ENCODE results near the gene GPR37L1.
"Not testable (repeated sequence)": the region's sequence is repeated elsewhere in the genome, so short reads cannot be mapped to it uniquely, and the experiment has no call there.

Gene GPR37L1

DNA sequence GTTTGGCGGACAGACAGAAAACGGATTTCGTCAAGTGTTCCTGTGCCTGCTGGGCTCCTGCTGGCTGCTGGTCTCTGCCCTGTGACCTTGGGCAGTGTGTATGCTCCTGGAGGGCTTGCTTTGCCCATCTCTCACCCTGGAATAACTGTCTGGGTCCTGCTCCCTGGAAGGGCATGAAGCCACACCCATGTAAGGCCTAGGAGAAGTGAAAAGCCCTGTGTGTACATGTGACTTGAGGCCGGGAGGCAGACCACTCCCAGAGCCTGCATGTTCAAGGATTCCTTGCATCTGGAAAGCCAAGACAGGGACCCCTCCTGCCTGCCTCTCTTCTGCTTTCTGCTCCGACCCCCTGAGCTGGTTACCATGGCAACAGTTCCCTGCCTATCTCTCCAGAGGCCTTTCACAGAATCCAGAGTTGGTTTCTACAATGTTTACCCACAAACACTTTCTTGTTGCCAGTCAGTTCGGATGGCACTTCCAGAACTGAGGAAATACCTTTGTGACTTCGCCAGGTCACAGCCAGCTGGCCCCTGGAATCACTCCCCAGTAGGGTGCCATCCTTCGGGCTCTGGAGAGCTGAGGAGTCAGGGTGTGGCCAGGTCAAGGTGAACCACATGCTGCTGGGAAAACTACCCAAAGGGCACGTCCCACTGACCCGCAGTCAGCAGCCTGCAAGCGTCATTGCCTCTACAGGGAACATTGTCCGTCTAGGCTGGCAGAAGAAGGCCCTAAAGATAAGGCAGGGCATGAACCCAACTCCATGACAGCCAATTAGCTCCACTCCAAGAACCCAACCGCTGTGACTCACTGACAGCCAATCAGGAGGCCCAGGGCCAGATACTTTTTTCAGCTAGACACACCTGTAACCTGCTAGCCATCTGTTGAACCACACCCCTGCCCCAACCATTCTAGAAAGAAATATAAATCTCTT lies 14.7 kb upstream of the GPR37L1 start:
- TF ChIP-seq, protein P1, sequence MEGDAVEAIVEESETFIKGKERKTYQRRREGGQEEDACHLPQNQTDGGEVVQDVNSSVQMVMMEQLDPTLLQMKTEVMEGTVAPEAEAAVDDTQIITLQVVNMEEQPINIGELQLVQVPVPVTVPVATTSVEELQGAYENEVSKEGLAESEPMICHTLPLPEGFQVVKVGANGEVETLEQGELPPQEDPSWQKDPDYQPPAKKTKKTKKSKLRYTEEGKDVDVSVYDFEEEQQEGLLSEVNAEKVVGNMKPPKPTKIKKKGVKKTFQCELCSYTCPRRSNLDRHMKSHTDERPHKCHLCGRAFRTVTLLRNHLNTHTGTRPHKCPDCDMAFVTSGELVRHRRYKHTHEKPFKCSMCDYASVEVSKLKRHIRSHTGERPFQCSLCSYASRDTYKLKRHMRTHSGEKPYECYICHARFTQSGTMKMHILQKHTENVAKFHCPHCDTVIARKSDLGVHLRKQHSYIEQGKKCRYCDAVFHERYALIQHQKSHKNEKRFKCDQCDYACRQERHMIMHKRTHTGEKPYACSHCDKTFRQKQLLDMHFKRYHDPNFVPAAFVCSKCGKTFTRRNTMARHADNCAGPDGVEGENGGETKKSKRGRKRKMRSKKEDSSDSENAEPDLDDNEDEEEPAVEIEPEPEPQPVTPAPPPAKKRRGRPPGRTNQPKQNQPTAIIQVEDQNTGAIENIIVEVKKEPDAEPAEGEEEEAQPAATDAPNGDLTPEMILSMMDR (conservative IDR thresholded peaks at IDR 0.05; ENCODE audit: control insufficient read depth, insufficient read depth, low read depth, low read length), result no peak

DNA sequence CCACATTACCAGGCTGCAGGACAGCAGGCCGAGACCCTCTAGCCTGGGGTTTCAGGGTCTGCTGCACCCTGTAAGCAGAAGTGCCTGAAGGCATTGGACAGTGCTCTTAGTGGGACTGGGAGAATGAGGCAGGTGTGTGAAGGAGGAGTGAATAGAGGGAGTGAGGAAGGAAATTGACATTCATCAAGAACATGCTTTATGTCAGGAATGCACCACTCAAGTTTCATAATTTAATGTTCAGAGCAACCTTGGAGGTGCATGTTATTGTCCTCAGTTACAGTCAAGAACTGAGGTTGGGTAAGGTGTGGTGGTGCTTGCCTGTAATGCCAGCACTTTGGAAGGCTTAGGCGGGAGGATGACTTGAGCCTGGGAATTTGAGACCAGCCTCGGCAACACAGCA lies 11.7 kb upstream of the GPR37L1 start:
- no peak for DNase-seq (ENCODE audit: low read depth)
- TF ChIP-seq, protein P1 (conservative IDR thresholded peaks at IDR 0.05; ENCODE audit: control insufficient read depth, insufficient read depth, low read depth, low read length), result no peak
- H3K4me3 ChIP-seq (ENCODE audit: control insufficient read depth, low read depth, low read length), result no peak overlapping the region

More for the DNA sequence above, 14.7 kb upstream of the GPR37L1 start:
- no peak overlapping the region for H3K4me3 ChIP-seq (ENCODE audit: control insufficient read depth, low read depth, low read length)
- DNase-seq (ENCODE audit: low read depth), result no peak

DNA sequence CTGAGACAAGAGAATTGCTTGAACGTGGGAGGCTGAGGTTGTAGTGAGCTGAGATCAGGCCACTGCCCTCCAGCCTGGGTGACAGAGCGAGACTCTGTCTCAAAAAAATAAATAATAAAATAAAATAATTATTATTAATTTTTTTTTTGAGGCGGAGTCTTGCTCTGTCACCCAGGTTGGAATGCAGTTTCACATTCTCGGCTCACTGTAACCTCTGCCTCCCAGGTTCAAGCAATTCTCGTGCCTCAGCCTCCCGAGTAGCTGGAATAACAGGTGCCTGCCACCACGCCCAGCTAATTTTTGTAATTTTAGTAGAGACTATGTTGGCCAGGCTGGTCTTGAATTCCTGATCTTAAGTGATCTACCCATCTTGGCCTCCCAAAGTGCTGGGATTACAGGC lies 11.1 kb upstream of the GPR37L1 start:
- DNase-seq (ENCODE audit: low read depth); H3K4me3 ChIP-seq (ENCODE audit: control insufficient read depth, low read depth, low read length): not testable (repeated sequence)

DNA sequence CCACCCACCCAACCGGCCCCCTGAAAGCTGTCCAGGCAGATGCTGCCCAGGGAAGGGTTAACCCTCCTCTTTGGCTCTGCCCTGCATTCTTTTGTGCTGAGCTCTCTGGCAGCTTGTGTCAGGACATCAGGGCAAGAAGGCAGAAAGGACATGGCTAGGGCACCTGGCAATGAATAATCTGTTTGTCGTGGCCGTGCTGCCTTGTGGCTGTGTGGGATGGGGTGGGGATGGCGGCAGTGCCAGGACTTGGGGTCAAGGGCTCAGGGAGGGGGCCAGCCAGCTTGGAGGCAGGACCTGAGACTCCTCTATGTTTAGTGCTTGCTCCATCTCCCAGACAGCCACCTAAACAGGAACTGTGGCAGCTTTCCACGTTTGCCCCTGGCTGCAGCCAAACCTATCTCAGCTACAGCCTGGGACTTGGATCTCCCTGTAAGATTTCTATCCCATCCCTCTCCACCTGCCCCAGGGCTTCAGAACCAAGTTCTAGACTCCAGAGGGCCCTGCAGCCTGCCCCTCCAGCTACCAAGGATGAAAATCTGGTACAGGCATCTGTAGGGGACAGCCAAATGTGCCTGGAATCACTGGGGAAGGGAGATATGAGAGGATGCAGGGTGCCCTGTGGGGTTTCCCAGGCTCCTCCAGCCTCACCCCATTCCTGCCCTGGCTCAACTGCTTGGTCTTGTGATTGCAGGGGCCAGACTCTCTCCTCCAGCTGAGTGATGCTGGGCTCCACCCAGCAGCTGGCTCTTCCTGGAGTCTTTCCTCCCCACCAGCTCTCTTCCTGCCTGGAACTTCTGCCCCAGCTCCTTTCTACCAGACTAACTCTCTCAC lies 9.6 kb upstream of the GPR37L1 start:
- no peak for DNase-seq (ENCODE audit: low read depth)

DNA sequence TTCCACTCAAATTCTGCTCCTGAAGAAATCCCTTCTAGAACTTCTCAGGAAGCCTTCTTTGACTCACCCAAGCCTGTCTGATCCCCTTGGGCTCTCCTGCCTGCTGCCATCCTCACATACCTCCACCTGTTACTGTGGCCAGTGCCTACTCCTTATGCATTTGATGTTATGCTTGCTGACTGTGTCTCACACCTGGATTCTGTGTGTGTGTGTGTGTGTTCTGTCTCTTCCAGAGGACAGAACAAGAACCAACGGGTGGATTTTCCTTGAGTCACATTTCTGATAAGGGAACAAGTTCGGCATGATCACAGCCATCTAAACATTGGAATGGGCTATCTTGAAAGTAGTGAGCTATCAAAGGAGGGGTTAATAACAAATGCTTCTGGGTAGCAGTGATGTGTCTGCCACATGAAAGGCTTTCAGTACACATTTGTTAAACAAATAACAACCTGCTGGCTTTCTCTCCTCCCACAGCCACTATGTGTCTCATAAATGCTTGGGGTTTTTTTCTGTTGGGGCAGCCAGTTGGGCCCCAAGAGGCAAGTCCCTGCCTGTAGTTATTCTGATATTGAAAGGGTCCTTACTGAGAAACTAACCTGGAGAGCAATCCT lies 8.9 kb upstream of the GPR37L1 start:
- TF ChIP-seq, protein P1 (conservative IDR thresholded peaks at IDR 0.05; ENCODE audit: control insufficient read depth, insufficient read depth, low read depth, low read length), result no peak
- DNase-seq (ENCODE audit: low read depth), result no peak
- no peak overlapping the region for H3K4me3 ChIP-seq (ENCODE audit: control insufficient read depth, low read depth, low read length)

More for the DNA sequence above, 9.6 kb upstream of the GPR37L1 start:
- no peak overlapping the region for H3K4me3 ChIP-seq (ENCODE audit: control insufficient read depth, low read depth, low read length)
- TF ChIP-seq, protein P1 (conservative IDR thresholded peaks at IDR 0.05; ENCODE audit: control insufficient read depth, insufficient read depth, low read depth, low read length), result no peak

DNA sequence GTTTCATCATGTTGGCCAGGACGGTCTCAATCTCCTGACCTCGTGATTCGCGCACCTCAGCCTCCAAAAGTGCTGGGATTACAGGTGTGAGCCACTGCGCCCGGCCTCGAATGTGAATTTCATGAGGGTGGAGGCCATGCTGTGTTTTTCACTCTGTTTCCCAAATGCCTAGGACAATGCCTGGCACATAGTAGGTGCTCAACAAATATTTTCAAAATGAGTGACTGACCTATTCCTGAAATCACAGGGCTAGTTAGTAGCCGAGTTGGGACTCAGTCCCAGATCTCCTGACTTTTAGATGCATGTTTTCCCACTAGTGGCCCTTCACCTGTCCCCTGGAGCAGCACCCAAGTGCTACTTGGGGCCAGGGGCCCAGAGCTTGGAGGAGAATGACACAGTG lies 6.4 kb upstream of the GPR37L1 start:
- TF ChIP-seq, protein P1 (conservative IDR thresholded peaks at IDR 0.05; ENCODE audit: control insufficient read depth, insufficient read depth, low read depth, low read length), result no peak
- no peak for DNase-seq (ENCODE audit: low read depth)
- no peak overlapping the region for H3K4me3 ChIP-seq (ENCODE audit: control insufficient read depth, low read depth, low read length)
